ENCODE measurements around the gene MAGOH. TPM values are rescaled to one million over a fixed set of nuclear protein-coding genes. Genes with fewer than 3 reads are reported as not detected.

MAGOH gene
- total RNA-seq, 4 donors from 2014 or later = 28.2 to 37.6 (median 32.7) TPM

DNA sequence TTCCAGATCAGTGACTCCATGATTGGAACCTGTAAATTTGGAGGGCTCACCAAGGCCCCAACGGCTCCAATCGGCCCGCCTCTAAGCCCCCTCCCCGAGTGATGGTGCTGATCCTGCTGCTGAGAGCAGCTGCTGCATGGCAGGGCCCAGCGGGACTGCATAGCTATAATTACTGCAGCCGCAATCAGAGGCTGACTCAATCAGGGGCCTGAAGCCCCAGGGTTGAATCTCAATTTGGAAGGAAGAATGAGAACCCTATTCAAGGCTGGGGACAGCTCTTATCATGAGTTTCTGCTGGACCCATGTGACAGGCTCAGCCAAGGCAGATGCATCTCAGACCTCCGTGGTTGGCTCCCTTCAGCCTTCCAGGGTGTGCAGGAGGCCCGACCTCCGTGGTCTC is 42.8 kb upstream of the MAGOH start:
- Histone ChIP-seq H3K27me3 (peaks cover 0 to 9% (median 0%) of the 10 kb centered on the region in 4 donors), H3K36me3 (no peaks in the 10 kb centered on the region), H3K4me3 (no peak overlapping the region), H3K4me1 (no peaks in the 10 kb centered on the region), H3K9me3 (no peaks in the 10 kb centered on the region), H3K27ac (replicated peaks in 1 of 4) (no peak overlapping the region)
- TF ChIP-seq POLR2A (IDR thresholded peaks at IDR 0.05; ENCODE audit: low read depth) (no peak), EP300 (IDR thresholded peaks at IDR 0.05) (no peak), POLR2AphosphoS5 (IDR thresholded peaks at IDR 0.05) (no peak)
- TF ChIP-seq, protein P1, sequence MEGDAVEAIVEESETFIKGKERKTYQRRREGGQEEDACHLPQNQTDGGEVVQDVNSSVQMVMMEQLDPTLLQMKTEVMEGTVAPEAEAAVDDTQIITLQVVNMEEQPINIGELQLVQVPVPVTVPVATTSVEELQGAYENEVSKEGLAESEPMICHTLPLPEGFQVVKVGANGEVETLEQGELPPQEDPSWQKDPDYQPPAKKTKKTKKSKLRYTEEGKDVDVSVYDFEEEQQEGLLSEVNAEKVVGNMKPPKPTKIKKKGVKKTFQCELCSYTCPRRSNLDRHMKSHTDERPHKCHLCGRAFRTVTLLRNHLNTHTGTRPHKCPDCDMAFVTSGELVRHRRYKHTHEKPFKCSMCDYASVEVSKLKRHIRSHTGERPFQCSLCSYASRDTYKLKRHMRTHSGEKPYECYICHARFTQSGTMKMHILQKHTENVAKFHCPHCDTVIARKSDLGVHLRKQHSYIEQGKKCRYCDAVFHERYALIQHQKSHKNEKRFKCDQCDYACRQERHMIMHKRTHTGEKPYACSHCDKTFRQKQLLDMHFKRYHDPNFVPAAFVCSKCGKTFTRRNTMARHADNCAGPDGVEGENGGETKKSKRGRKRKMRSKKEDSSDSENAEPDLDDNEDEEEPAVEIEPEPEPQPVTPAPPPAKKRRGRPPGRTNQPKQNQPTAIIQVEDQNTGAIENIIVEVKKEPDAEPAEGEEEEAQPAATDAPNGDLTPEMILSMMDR (IDR thresholded peaks at IDR 0.05) = no peak
- intact Hi-C loops (cut with DNase I) = no loop called here
- DNase-seq (ENCODE audit: extremely low spot score) = no peak
- WGBS = 91% methylated on average over 7 of the region's 9 CpGs

DNA sequence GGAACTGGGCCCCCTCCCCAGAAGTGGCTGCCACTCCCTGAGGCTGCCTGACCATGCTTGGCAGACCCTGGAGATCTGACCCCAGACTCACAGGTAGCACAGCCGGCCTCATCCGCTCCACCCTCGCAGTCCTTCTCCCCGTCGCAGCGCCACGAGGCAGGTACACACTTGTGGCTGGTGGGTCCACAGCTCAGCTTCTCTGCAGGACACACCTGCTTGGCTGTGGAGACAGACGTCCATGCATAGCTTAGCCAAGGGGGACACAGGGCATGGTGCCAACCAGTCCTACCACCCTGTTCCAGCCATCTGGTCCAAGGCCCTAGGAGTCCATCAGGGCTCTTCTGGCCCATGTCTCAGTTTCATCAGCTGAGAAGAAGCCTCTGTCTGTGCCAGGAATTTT is 42.2 kb upstream of the MAGOH start:
- Histone ChIP-seq H3K9me3 (no peaks in the 10 kb centered on the region), H3K4me3 (no peak overlapping the region), H3K4me1 (no peaks in the 10 kb centered on the region), H3K36me3 (no peaks in the 10 kb centered on the region), H3K27me3 (peaks cover 0 to 9% (median 0%) of the 10 kb centered on the region in 4 donors), H3K27ac (replicated peaks in 1 of 4) (no peak overlapping the region)
- WGBS = no CpG with 5 or more reads among the region's 8 CpGs
- no peak for TF ChIP-seq EP300 (IDR thresholded peaks at IDR 0.05)
- no peak for TF ChIP-seq POLR2A (IDR thresholded peaks at IDR 0.05; ENCODE audit: low read depth)
- TF ChIP-seq, protein P1 (IDR thresholded peaks at IDR 0.05) = no peak
- TF ChIP-seq POLR2AphosphoS5 (IDR thresholded peaks at IDR 0.05) = no peak
- intact Hi-C loops (cut with DNase I) = no loop called here
- no peak for DNase-seq (ENCODE audit: extremely low spot score)

DNA sequence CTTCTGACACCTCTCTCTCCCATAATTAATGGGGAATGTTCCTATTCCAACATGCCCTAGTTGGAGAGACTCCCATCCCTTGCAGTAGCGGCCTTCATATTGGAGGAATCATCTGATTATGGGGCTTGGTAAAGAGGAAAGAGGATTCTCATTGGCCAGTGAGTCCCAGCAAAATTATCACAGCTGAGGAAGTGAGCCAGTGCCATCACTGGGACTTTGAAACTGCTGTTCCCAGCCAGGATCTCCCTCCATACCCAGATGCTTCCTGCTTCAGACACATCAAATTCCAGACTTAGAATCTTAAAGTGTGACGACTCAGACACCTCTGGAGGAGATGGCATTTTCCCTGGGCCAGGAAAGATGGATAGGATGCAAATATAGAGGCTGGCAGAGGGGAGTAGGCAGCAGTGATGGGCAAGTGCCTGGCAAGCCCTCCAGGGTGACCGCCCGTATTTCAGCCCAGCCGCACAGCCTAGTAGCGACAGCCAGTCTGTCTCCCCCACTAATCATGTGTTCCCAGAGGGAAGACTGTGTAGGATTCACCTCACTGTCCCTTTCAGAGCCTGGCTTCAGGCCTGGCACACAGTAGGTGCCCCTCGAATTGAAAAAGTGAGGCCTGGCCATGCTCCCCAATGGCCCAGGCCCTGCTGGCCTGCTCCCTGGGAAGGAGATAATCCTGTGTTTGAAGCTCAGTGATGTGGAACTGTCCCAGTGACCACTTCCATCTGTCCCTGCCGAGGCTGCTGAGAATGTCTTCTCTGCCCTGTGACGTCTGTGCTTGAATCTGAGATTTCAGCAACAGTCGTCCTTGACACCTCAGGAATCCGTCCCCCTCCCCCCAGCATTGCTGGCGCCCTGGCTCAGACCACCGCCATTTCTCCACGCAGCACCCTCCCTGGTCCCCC is 41.2 kb upstream of the MAGOH start:
- TF ChIP-seq POLR2AphosphoS5 (IDR thresholded peaks at IDR 0.05) = no peak
- no peak for TF ChIP-seq EP300 (IDR thresholded peaks at IDR 0.05)
- TF ChIP-seq, protein P1 (IDR thresholded peaks at IDR 0.05) = no peak
- no peak for TF ChIP-seq POLR2A (IDR thresholded peaks at IDR 0.05; ENCODE audit: low read depth)
- intact Hi-C loops (cut with DNase I) = no loop called here

DNA sequence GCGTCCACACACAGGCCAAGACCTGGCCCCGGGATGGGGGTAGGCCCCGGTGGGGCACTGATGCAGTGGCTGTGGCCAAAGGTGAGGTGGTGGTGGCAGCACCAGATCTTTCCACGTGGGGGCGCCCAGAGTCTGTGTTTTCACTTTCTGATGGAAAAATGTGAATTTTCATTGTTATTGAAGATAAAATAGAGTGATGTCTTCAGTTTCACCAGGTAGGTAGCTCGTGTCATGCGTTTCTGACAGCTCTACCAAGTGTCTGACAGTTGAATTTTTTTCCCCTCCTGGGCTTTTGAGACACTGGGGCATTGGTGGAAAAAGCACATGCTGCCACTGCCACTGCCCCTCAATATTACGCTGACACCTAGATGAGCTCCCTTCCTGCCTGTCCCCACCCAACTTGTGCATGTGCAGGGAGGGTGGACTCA is 40.0 kb upstream of the MAGOH start:
- H3K4me3 ChIP-seq = no peak overlapping the region
- H3K9me3 ChIP-seq = no peaks in the 10 kb centered on the region
- DNase-seq (ENCODE audit: extremely low spot score) = no peak
- H3K27me3 ChIP-seq = peaks cover 0 to 9% (median 0%) of the 10 kb centered on the region in 4 donors
- H3K4me1 ChIP-seq = no peaks in the 10 kb centered on the region
- intact Hi-C loops (cut with DNase I) = loop anchor here (1.0 kb wide), 1 partner anchor 115 kb away; no protein-coding TSS in a partner anchor
- H3K27ac ChIP-seq (replicated peaks in 1 of 4) = no peak overlapping the region
- TF ChIP-seq, protein P1 (IDR thresholded peaks at IDR 0.05) = peak; percentile 87 to 94 (median 91)
- TF ChIP-seq POLR2A (IDR thresholded peaks at IDR 0.05; ENCODE audit: low read depth) = no peak
- no peak for TF ChIP-seq POLR2AphosphoS5 (IDR thresholded peaks at IDR 0.05)
- no peaks in the 10 kb centered on the region for H3K36me3 ChIP-seq
- WGBS = 13% methylated on average over 8 of the region's 8 CpGs

More for the DNA sequence above, 41.2 kb upstream of the MAGOH start:
- H3K4me1 ChIP-seq = no peaks in the 10 kb centered on the region
- no peak overlapping the region for H3K27ac ChIP-seq (replicated peaks in 1 of 4)
- H3K36me3 ChIP-seq = no peaks in the 10 kb centered on the region
- peaks cover 0 to 9% (median 0%) of the 10 kb centered on the region in 4 donors for H3K27me3 ChIP-seq
- no peak for DNase-seq (ENCODE audit: extremely low spot score)
- H3K9me3 ChIP-seq = no peaks in the 10 kb centered on the region
- WGBS = 80% methylated on average over 14 of the region's 14 CpGs
- no peak overlapping the region for H3K4me3 ChIP-seq

Data from esophagus muscularis mucosa (tissue), 4 donors.